ENCODE measurements around the gene ELP4.
A peak's percentile ranks its signal among the peaks of the same experiment; 100 is the strongest.

Gene ELP4

GRCh38 chr11:31809541-31809856 is 299.9 kb downstream of the ELP4 start:
- peaks cover 0 to 8% (median 5%) of the 10 kb centered on the region in 3 experiments for H3K27me3 ChIP-seq (ENCODE audit: control insufficient read depth in 3 of 3, insufficient read depth in 3 of 3, low read depth in 1 of 3, low read length in 3 of 3)
- no CpG with 5 or more reads among the region's 6 CpGs for WGBS, 2 donors (ENCODE audit: extremely low coverage in 2 of 2, insufficient read length in 2 of 2, insufficient replicate concordance in 1 of 2)
- DNase-seq (ENCODE audit: low spot score) = no peak
- no peak overlapping the region for H3K4ac ChIP-seq (ENCODE audit: low read length)
- no peak overlapping the region for H3K23ac ChIP-seq (ENCODE audit: low read depth, low read length, poor library complexity)
- H3K4me1 ChIP-seq (ENCODE audit: control insufficient read depth in 2 of 2, insufficient read depth in 1 of 2, low read depth in 1 of 2, low read length in 2 of 2) = peaks cover 19 to 21% of the 10 kb centered on the region in 2 donors
- H4K91ac ChIP-seq (ENCODE audit: low read depth, low read length, poor library complexity) = no peak overlapping the region
- no peak overlapping the region for H2BK120ac ChIP-seq (ENCODE audit: low read depth, low read length)
- peak overlapping the region; percentile 98 for H2BK5ac ChIP-seq (ENCODE audit: low read length)
- no peak overlapping the region for H3K18ac ChIP-seq (ENCODE audit: low read length)
- H4K8ac ChIP-seq (ENCODE audit: low read depth, low read length) = no peak overlapping the region
- peak overlapping the region; percentile 99 for H3K9ac ChIP-seq (ENCODE audit: low read depth, low read length, poor library complexity)
- H2AK5ac ChIP-seq (ENCODE audit: low read depth, low read length) = no peak overlapping the region
- H3K36me3 ChIP-seq (replicated peaks in 1 of 2; ENCODE audit: control insufficient read depth in 2 of 2, insufficient read depth in 2 of 2, low read length in 2 of 2) = peaks cover 0 to 37% of the 10 kb centered on the region in 2 donors
- H2BK12ac ChIP-seq (ENCODE audit: low read length) = no peak overlapping the region
- H3K9me3 ChIP-seq (replicated peaks in 1 of 2; ENCODE audit: control insufficient read depth in 2 of 2, insufficient read depth in 1 of 2, low read depth in 1 of 2, low read length in 2 of 2) = peaks cover 0 to 10% of the 10 kb centered on the region in 2 donors
- H3K4me3 ChIP-seq (ENCODE audit: low read length in 2 of 2) = peak overlapping the region; percentile 59 to 93
- peak overlapping the region; percentile 84 for H2BK15ac ChIP-seq (ENCODE audit: low read length)
- H3K79me1 ChIP-seq (ENCODE audit: low read depth, low read length) = peaks cover 10% of the 10 kb centered on the region
- no peak overlapping the region for H3K14ac ChIP-seq (ENCODE audit: low read length)
- H3K27ac ChIP-seq (replicated peaks; ENCODE audit: low read length) = peak overlapping the region; percentile 93
- H3K4me2 ChIP-seq (ENCODE audit: insufficient read depth, low read length, poor library complexity, severe bottlenecking) = peak overlapping the region; percentile 63
- peak overlapping the region; percentile 80 for H2AFZ ChIP-seq (ENCODE audit: low read length)

- peak overlapping the region; percentile 76 for H2BK12ac ChIP-seq (ENCODE audit: low read length)
- peak overlapping the region; percentile 59 to 93 for H3K4me3 ChIP-seq (ENCODE audit: low read length in 2 of 2)
- H3K4me2 ChIP-seq (ENCODE audit: insufficient read depth, low read length, poor library complexity, severe bottlenecking) = peak overlapping the region; percentile 63
- peak overlapping the region; percentile 89 for H2AK5ac ChIP-seq (ENCODE audit: low read depth, low read length)
- H3K36me3 ChIP-seq (replicated peaks in 1 of 2; ENCODE audit: control insufficient read depth in 2 of 2, insufficient read depth in 2 of 2, low read length in 2 of 2) = peaks cover 0 to 31% of the 10 kb centered on the region in 2 donors
- H3K4ac ChIP-seq (ENCODE audit: low read length) = peak overlapping the region; percentile 45
- H3K4me1 ChIP-seq (ENCODE audit: control insufficient read depth in 2 of 2, insufficient read depth in 1 of 2, low read depth in 1 of 2, low read length in 2 of 2) = peaks cover 18 to 21% of the 10 kb centered on the region in 2 donors
- H3K9me3 ChIP-seq (replicated peaks in 1 of 2; ENCODE audit: control insufficient read depth in 2 of 2, insufficient read depth in 1 of 2, low read depth in 1 of 2, low read length in 2 of 2) = peaks cover 0 to 10% of the 10 kb centered on the region in 2 donors
- H3K14ac ChIP-seq (ENCODE audit: low read length) = peak overlapping the region; percentile 78
- H4K8ac ChIP-seq (ENCODE audit: low read depth, low read length) = no peak overlapping the region
- DNase-seq (ENCODE audit: low spot score) = no peak
- peak overlapping the region; percentile 84 for H2BK15ac ChIP-seq (ENCODE audit: low read length)
- no CpG with 5 or more reads among the region's 91 CpGs for WGBS, 2 donors (ENCODE audit: extremely low coverage in 2 of 2, insufficient read length in 2 of 2, insufficient replicate concordance in 1 of 2)
- H4K91ac ChIP-seq (ENCODE audit: low read depth, low read length, poor library complexity) = no peak overlapping the region
- H3K27ac ChIP-seq (replicated peaks; ENCODE audit: low read length) = peak overlapping the region; percentile 93
- H3K79me1 ChIP-seq (ENCODE audit: low read depth, low read length) = peaks cover 9% of the 10 kb centered on the region
- peak overlapping the region; percentile 80 for H2AFZ ChIP-seq (ENCODE audit: low read length)
- peak overlapping the region; percentile 86 for H3K23ac ChIP-seq (ENCODE audit: low read depth, low read length, poor library complexity)
- peak overlapping the region; percentile 27 for H2BK120ac ChIP-seq (ENCODE audit: low read depth, low read length)
- peak overlapping the region; percentile 98 for H2BK5ac ChIP-seq (ENCODE audit: low read length)
- peak overlapping the region; percentile 98 for H3K18ac ChIP-seq (ENCODE audit: low read length)
- peaks cover 0 to 14% (median 11%) of the 10 kb centered on the region in 3 experiments for H3K27me3 ChIP-seq (ENCODE audit: control insufficient read depth in 3 of 3, insufficient read depth in 3 of 3, low read depth in 1 of 3, low read length in 3 of 3)
- H3K9ac ChIP-seq (ENCODE audit: low read depth, low read length, poor library complexity) = peak overlapping the region; percentile 99
Measured at GRCh38 chr11:31809857-31810778, 300.6 kb downstream of the ELP4 start.

GRCh38 chr11:31810779-31811647 is 301.4 kb downstream of the ELP4 start, which contains the start of gene PAX6:
PAX6 (minus strand) TSS chr11:31811322; CDS start chr11:31806411, 4,911 bp downstream.
- H2AFZ ChIP-seq (ENCODE audit: low read length) = peak within 1 kb of the TSS; percentile 86
- peak within 1 kb of the TSS; percentile 89 for H2AK5ac ChIP-seq (ENCODE audit: low read depth, low read length)

More at GRCh38 chr11:31810779-31811647, 301.4 kb downstream of the ELP4 start, which contains the start of gene PAX6:
- peak within 1 kb of the TSS; percentile 98 for H2BK5ac ChIP-seq (ENCODE audit: low read length)
- peak within 1 kb of the TSS; percentile 95 for H3K27ac ChIP-seq (replicated peaks; ENCODE audit: low read length)
- peak within 1 kb of the TSS; percentile 59 to 93 for H3K4me3 ChIP-seq (ENCODE audit: low read length in 2 of 2)
- no peak within 1 kb of the TSS for H4K8ac ChIP-seq (ENCODE audit: low read depth, low read length)
- H3K27me3 ChIP-seq (ENCODE audit: control insufficient read depth in 3 of 3, insufficient read depth in 3 of 3, low read depth in 1 of 3, low read length in 3 of 3) = peaks cover 4 to 20% (median 20%) of the 10 kb centered on the region in 3 experiments
- no CpG with 5 or more reads among the region's 49 CpGs for WGBS, 2 donors (ENCODE audit: extremely low coverage in 2 of 2, insufficient read length in 2 of 2, insufficient replicate concordance in 1 of 2)
- H4K91ac ChIP-seq (ENCODE audit: low read depth, low read length, poor library complexity) = no peak within 1 kb of the TSS
- peak within 1 kb of the TSS; percentile 78 for H3K14ac ChIP-seq (ENCODE audit: low read length)
- peak; percentile 97 for DNase-seq (ENCODE audit: low spot score)
- H3K18ac ChIP-seq (ENCODE audit: low read length) = peak within 1 kb of the TSS; percentile 98
- H2BK120ac ChIP-seq (ENCODE audit: low read depth, low read length) = peak within 1 kb of the TSS; percentile 40
- peak within 1 kb of the TSS; percentile 98 for H3K4me2 ChIP-seq (ENCODE audit: insufficient read depth, low read length, poor library complexity, severe bottlenecking)
- H3K9me3 ChIP-seq (replicated peaks in 1 of 2; ENCODE audit: control insufficient read depth in 2 of 2, insufficient read depth in 1 of 2, low read depth in 1 of 2, low read length in 2 of 2) = peaks cover 0 to 7% of the 10 kb centered on the region in 2 donors
- H3K4ac ChIP-seq (ENCODE audit: low read length) = no peak within 1 kb of the TSS
- peaks cover 6% of the 10 kb centered on the region for H3K79me1 ChIP-seq (ENCODE audit: low read depth, low read length)
- H3K4me1 ChIP-seq (ENCODE audit: control insufficient read depth in 2 of 2, insufficient read depth in 1 of 2, low read depth in 1 of 2, low read length in 2 of 2) = peaks cover 16 to 30% of the 10 kb centered on the region in 2 donors
- peak within 1 kb of the TSS; percentile 76 for H2BK12ac ChIP-seq (ENCODE audit: low read length)
- H3K23ac ChIP-seq (ENCODE audit: low read depth, low read length, poor library complexity) = peak within 1 kb of the TSS; percentile 86
- peak within 1 kb of the TSS; percentile 32 for H2BK15ac ChIP-seq (ENCODE audit: low read length)
- H3K36me3 ChIP-seq (replicated peaks in 1 of 2; ENCODE audit: control insufficient read depth in 2 of 2, insufficient read depth in 2 of 2, low read length in 2 of 2) = peaks cover 0 to 23% of the 10 kb centered on the region in 2 donors
- H3K9ac ChIP-seq (ENCODE audit: low read depth, low read length, poor library complexity) = peak within 1 kb of the TSS; percentile 99
